Neuronal stem cell (in vitro differentiated cells): ENCODE results near the gene TMTC1.

Experiments used
- DNase-seq: peaks from one replicate; pipeline ENCODE4 v3.0.0-alpha.2; 2013; ENCODE audit warnings: low spot score
- H2AFZ ChIP-seq: one replicate; pipeline ENCODE4 v1.6.1; 2013; ENCODE audit warnings: mild to moderate bottlenecking, low read length, inconsistent platforms
- H2AK5ac ChIP-seq: 2 replicates; pipeline ENCODE4 v1.6.1; 2013; ENCODE audit warnings: low read depth, mild to moderate bottlenecking, inconsistent platforms, low read length, moderate library complexity, mixed read lengths
- H2BK120ac ChIP-seq: 2 replicates; pipeline ENCODE4 v1.6.1; 2013; ENCODE audit warnings: low read depth, mild to moderate bottlenecking, inconsistent platforms, low read length, moderate library complexity, mixed read lengths
- H2BK12ac ChIP-seq: one replicate; pipeline ENCODE4 v1.6.1; 2013; ENCODE audit warnings: low read length, inconsistent platforms
- H2BK15ac ChIP-seq: 2 replicates; pipeline ENCODE4 v1.6.1; 2013; ENCODE audit warnings: mild to moderate bottlenecking, low read length, inconsistent platforms, mixed read lengths
- H2BK5ac ChIP-seq: one replicate; pipeline ENCODE4 v1.6.1; 2013; ENCODE audit warnings: inconsistent platforms, mild to moderate bottlenecking, low read length, moderate library complexity
- H3K14ac ChIP-seq: one replicate; pipeline ENCODE4 v1.6.1; 2013; ENCODE audit warnings: low read length, inconsistent platforms
- H3K18ac ChIP-seq: 2 replicates; pipeline ENCODE4 v1.6.1; 2013; ENCODE audit warnings: low read length, inconsistent platforms
- H3K23ac ChIP-seq: 2 replicates; pipeline ENCODE4 v1.6.1; 2013; ENCODE audit warnings: low read depth, mild to moderate bottlenecking, mixed read lengths, low read length, inconsistent platforms; ENCODE audit not compliant: poor library complexity
- H3K27ac ChIP-seq: replicated peaks from 3 replicates; pipeline ENCODE4 v1.5.1; 2013; ENCODE audit warnings: low read length, inconsistent platforms
- H3K27me3 ChIP-seq, 3 experiments: 2 replicates each; pipeline ENCODE4 v1.6.1; 2013; ENCODE audit warnings: low read length in 3 of 3, mild to moderate bottlenecking in 2 of 3, inconsistent platforms in 1 of 3, low read depth in 1 of 3, mixed read lengths in 1 of 3, moderate library complexity in 1 of 3; ENCODE audit not compliant: control insufficient read depth in 3 of 3, insufficient read depth in 3 of 3
- H3K36me3 ChIP-seq, 2 donors: replicated peaks in 1 of 2; 2 replicates each; pipeline ENCODE4 v1.6.1; 2013; ENCODE audit warnings: low read length in 2 of 2; ENCODE audit not compliant: control insufficient read depth in 2 of 2, insufficient read depth in 2 of 2
- H3K4ac ChIP-seq: 2 replicates; pipeline ENCODE4 v1.6.1; 2013; ENCODE audit warnings: inconsistent platforms, mild to moderate bottlenecking, low read length, moderate library complexity
- H3K4me1 ChIP-seq, 2 donors: 1 replicate in 1 of 2; 2 replicates in 1 of 2; pipeline ENCODE4 v1.6.1; 2013; ENCODE audit warnings: low read length in 2 of 2, low read depth in 1 of 2; ENCODE audit not compliant: control insufficient read depth in 2 of 2, insufficient read depth in 1 of 2
- H3K4me2 ChIP-seq: one replicate; pipeline ENCODE4 v1.6.1; 2013; ENCODE audit warnings: mild to moderate bottlenecking, low read length, inconsistent platforms; ENCODE audit not compliant: insufficient read depth, poor library complexity, severe bottlenecking
- H3K4me3 ChIP-seq, 2 donors: 2 replicates each; pipeline ENCODE4 v1.5.1; 2013; ENCODE audit warnings: low read length in 2 of 2, mild to moderate bottlenecking in 2 of 2, inconsistent platforms in 1 of 2, moderate library complexity in 1 of 2
- H3K79me1 ChIP-seq: one replicate; pipeline ENCODE4 v1.6.1; 2013; ENCODE audit warnings: low read depth, mild to moderate bottlenecking, inconsistent platforms, low read length, moderate library complexity
- H3K9ac ChIP-seq: one replicate; pipeline ENCODE4 v1.6.1; 2013; ENCODE audit warnings: mild to moderate bottlenecking, low read depth, low read length, inconsistent platforms; ENCODE audit not compliant: poor library complexity
- H3K9me3 ChIP-seq, 2 donors: replicated peaks in 1 of 2; 2 replicates each; pipeline versions ENCODE3 to v1.6.1; 2013; ENCODE audit warnings: low read length in 2 of 2, mild to moderate bottlenecking in 2 of 2, inconsistent platforms in 1 of 2, low read depth in 1 of 2, mixed read lengths in 1 of 2, moderate library complexity in 1 of 2; ENCODE audit not compliant: control insufficient read depth in 2 of 2, insufficient read depth in 1 of 2
- H4K8ac ChIP-seq: one replicate; pipeline ENCODE4 v1.6.1; 2013; ENCODE audit warnings: low read depth, mild to moderate bottlenecking, inconsistent platforms, low read length, moderate library complexity
- H4K91ac ChIP-seq: one replicate; pipeline ENCODE4 v1.6.1; 2013; ENCODE audit warnings: low read length, low read depth, mild to moderate bottlenecking, inconsistent platforms; ENCODE audit not compliant: poor library complexity
- WGBS, 2 donors: extraction: QIAGEN DNeasy Blood & Tissue Kit; methylation state at CpG; one replicate each; pipeline ENCODE4 v1.1.7; 2013; ENCODE audit warnings: missing lambda C conversion rate in 2 of 2, mixed read lengths in 1 of 2; ENCODE audit not compliant: insufficient read length in 2 of 2, insufficient replicate concordance in 1 of 2; ENCODE audit errors: extremely low coverage in 2 of 2; 5-methylcytosine and 5-hydroxymethylcytosine counted together

Gene TMTC1

GRCh38 chr12:29728030-29728429 lies 55.7 kb downstream of the TMTC1 start:
- H2BK12ac ChIP-seq = no peak overlapping the region
- H3K36me3 ChIP-seq = peaks cover 0 to 17% of the 10 kb centered on the region in 2 donors
- H2AK5ac ChIP-seq = no peak overlapping the region
- H3K4me2 ChIP-seq = no peak overlapping the region
- no peak overlapping the region for H3K4me3 ChIP-seq
- H2BK120ac ChIP-seq = no peak overlapping the region
- no peaks in the 10 kb centered on the region for H3K27me3 ChIP-seq
- no peak overlapping the region for H3K23ac ChIP-seq
- H3K4ac ChIP-seq = no peak overlapping the region
- no peak overlapping the region for H2AFZ ChIP-seq
- no peak overlapping the region for H2BK5ac ChIP-seq
- no peak for DNase-seq
- H3K4me1 ChIP-seq = peaks cover 2 to 14% of the 10 kb centered on the region in 2 donors
- H4K8ac ChIP-seq = no peak overlapping the region
- no peak overlapping the region for H3K18ac ChIP-seq
- H3K9ac ChIP-seq = peak overlapping the region; percentile 47
- H3K14ac ChIP-seq = no peak overlapping the region
- H3K27ac ChIP-seq = no peak overlapping the region
- no peak overlapping the region for H4K91ac ChIP-seq
- H2BK15ac ChIP-seq = no peak overlapping the region
- H3K79me1 ChIP-seq = no peaks in the 10 kb centered on the region
- WGBS, 2 donors = no CpG with 5 or more reads among the region's 7 CpGs
- H3K9me3 ChIP-seq = no peaks in the 10 kb centered on the region

- H3K79me1 ChIP-seq = no peaks in the 10 kb centered on the region
- no peak overlapping the region for H3K18ac ChIP-seq
- no CpG with 5 or more reads among the region's 2 CpGs for whole genome bisulfite sequencing, 2 donors
- no peak overlapping the region for H2BK15ac ChIP-seq
- DNase-seq = no peak
- no peaks in the 10 kb centered on the region for H3K9me3 ChIP-seq
- no peak overlapping the region for H3K14ac ChIP-seq
- no peak overlapping the region for H2BK5ac ChIP-seq
- H3K4me1 ChIP-seq = peaks cover 2 to 14% of the 10 kb centered on the region in 2 donors
- H3K9ac ChIP-seq = no peak overlapping the region
- H2BK12ac ChIP-seq = no peak overlapping the region
- no peak overlapping the region for H3K4me2 ChIP-seq
- H3K4ac ChIP-seq = no peak overlapping the region
- H2BK120ac ChIP-seq = no peak overlapping the region
- H4K91ac ChIP-seq = no peak overlapping the region
- H3K27ac ChIP-seq = no peak overlapping the region
- no peak overlapping the region for H4K8ac ChIP-seq
- H2AFZ ChIP-seq = no peak overlapping the region
- no peaks in the 10 kb centered on the region for H3K27me3 ChIP-seq
- no peak overlapping the region for H3K23ac ChIP-seq
- H2AK5ac ChIP-seq = no peak overlapping the region
- no peak overlapping the region for H3K4me3 ChIP-seq
- H3K36me3 ChIP-seq = peaks cover 0 to 6% of the 10 kb centered on the region in 2 donors
These were observed 56.9 kb downstream of the TMTC1 start for GRCh38 chr12:29726741-29727348.

- peak overlapping the region; percentile 66 for H2AFZ ChIP-seq
- H2AK5ac ChIP-seq = no peak overlapping the region
- no peaks in the 10 kb centered on the region for H3K27me3 ChIP-seq
- H3K9ac ChIP-seq = no peak overlapping the region
- H3K79me1 ChIP-seq = no peaks in the 10 kb centered on the region
- no peak overlapping the region for H3K14ac ChIP-seq
- H3K4ac ChIP-seq = no peak overlapping the region
- H2BK15ac ChIP-seq = no peak overlapping the region
- no peak overlapping the region for H2BK120ac ChIP-seq
- no peak overlapping the region for H3K23ac ChIP-seq
- no CpG with 5 or more reads among the region's 3 CpGs for WGBS, 2 donors
- no peak overlapping the region for H2BK5ac ChIP-seq
- H2BK12ac ChIP-seq = no peak overlapping the region
- H3K9me3 ChIP-seq = no peaks in the 10 kb centered on the region
- no peak for DNase-seq
- no peak overlapping the region for H3K4me2 ChIP-seq
- H3K18ac ChIP-seq = no peak overlapping the region
- no peak overlapping the region for H4K8ac ChIP-seq
- no peak overlapping the region for H4K91ac ChIP-seq
- H3K4me1 ChIP-seq = peaks cover 2 to 14% of the 10 kb centered on the region in 2 donors
- no peak overlapping the region for H3K4me3 ChIP-seq
- peaks cover 0 to 6% of the 10 kb centered on the region in 2 donors for H3K36me3 ChIP-seq
- H3K27ac ChIP-seq = no peak overlapping the region
These were observed 57.4 kb downstream of the TMTC1 start for GRCh38 chr12:29726321-29726692.

- WGBS, 2 donors = no CpG with 5 or more reads among the region's 6 CpGs
- H3K4ac ChIP-seq = no peak overlapping the region
- no peak overlapping the region for H3K4me3 ChIP-seq
- DNase-seq = no peak
- H3K9me3 ChIP-seq = no peaks in the 10 kb centered on the region
- H3K9ac ChIP-seq = no peak overlapping the region
- H4K91ac ChIP-seq = no peak overlapping the region
- H3K27me3 ChIP-seq = no peaks in the 10 kb centered on the region
- no peak overlapping the region for H2AK5ac ChIP-seq
- peak overlapping the region; percentile 66 for H2AFZ ChIP-seq
- no peak overlapping the region for H3K23ac ChIP-seq
- no peak overlapping the region for H2BK12ac ChIP-seq
- no peak overlapping the region for H2BK5ac ChIP-seq
- H3K4me2 ChIP-seq = no peak overlapping the region
- H3K18ac ChIP-seq = no peak overlapping the region
- H3K79me1 ChIP-seq = no peaks in the 10 kb centered on the region
- no peak overlapping the region for H3K14ac ChIP-seq
- peaks cover 0 to 6% of the 10 kb centered on the region in 2 donors for H3K36me3 ChIP-seq
- no peak overlapping the region for H4K8ac ChIP-seq
- H2BK120ac ChIP-seq = no peak overlapping the region
- peaks cover 2 to 14% of the 10 kb centered on the region in 2 donors for H3K4me1 ChIP-seq
- H2BK15ac ChIP-seq = no peak overlapping the region
- no peak overlapping the region for H3K27ac ChIP-seq
These were observed 58.0 kb downstream of the TMTC1 start for GRCh38 chr12:29725587-29726320.
